ENCODE results near the gene MAP4K2. TPM values are rescaled to one million over a fixed set of nuclear protein-coding genes. Genes with fewer than 3 reads are reported as not detected.
A peak's percentile ranks its signal among the peaks of the same experiment; 100 is the strongest.

Gene MAP4K2
- total and polyA plus RNA-seq, 2 of the 13 experiments (the other 11 are each of a cell fraction or from before 2014, with no cell fraction given) = 8.3 to 17.6 TPM

DNA sequence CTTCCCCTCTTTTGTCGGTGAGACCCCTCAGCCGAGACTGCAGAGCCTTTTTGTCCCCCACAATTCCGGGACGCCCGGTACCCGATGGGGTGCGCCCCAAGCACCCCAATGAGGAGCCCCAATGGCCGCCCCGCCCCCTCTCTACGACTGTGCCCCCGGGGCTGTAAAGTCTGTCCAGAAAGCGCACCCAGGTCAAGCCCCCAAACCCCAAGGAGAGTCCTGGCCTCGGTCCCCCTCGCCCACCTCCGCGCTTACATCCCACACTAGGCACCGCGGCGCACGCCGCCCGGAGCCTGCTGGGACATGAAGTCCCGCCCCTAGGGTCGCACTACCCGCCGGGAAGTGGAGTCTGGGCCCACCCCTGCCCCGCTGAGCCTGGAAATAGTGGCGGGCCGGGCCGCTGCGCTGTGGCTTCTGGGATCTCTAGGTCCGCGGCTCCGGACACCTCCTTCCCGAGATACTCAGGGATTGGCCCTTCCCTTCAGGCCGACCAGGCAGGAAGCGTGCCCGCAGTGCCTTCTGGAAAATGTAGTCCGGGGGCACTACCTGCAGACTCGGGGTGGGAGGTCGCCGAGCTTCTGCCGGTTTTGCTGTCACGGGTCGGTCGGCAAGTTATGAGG is 7.4 kb upstream of the MAP4K2 start, which contains the start of gene MEN1 (continued):
- TF ChIP-seq, protein P1, sequence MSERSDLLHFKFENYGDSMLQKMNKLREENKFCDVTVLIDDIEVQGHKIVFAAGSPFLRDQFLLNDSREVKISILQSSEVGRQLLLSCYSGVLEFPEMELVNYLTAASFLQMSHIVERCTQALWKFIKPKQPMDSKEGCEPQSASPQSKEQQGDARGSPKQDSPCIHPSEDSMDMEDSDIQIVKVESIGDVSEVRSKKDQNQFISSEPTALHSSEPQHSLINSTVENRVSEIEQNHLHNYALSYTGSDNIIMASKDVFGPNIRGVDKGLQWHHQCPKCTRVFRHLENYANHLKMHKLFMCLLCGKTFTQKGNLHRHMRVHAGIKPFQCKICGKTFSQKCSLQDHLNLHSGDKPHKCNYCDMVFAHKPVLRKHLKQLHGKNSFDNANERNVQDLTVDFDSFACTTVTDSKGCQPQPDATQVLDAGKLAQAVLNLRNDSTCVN (CRISPR knock-in tag; IDR thresholded peaks at IDR 0.05; ENCODE audit: borderline replicate concordance) = peak; percentile 30; the same call in 1 of the 2 replicates
- TF ChIP-seq REXO4 (CRISPR knock-in tag; IDR thresholded peaks at IDR 0.05; ENCODE audit: borderline replicate concordance) = no peak
- TF ChIP-seq ZNF24 (IDR thresholded peaks at IDR 0.05) = no peak
- peak; percentile 50; the same call in 1 of the 2 replicates for TF ChIP-seq HDAC1 (CRISPR knock-in tag; IDR thresholded peaks at IDR 0.05)
- TF ChIP-seq JARID2 (CRISPR knock-in tag; IDR thresholded peaks at IDR 0.05; ENCODE audit: insufficient replicate concordance) = peak; percentile 34
- TF ChIP-seq SP4 (CRISPR knock-in tag; IDR thresholded peaks at IDR 0.05) = peak; percentile 77; the same call in 1 of the 2 replicates
- peak; percentile 19; the same call in 1 of the 2 replicates for TF ChIP-seq TBX3 (IDR thresholded peaks at IDR 0.05; ENCODE audit: borderline replicate concordance)
- TF ChIP-seq ZNF446 (CRISPR knock-in tag; IDR thresholded peaks at IDR 0.05) = 0 out of 2 replicates have a peak, but pooled peaks have one; percentile 37
- TF ChIP-seq, protein P2, sequence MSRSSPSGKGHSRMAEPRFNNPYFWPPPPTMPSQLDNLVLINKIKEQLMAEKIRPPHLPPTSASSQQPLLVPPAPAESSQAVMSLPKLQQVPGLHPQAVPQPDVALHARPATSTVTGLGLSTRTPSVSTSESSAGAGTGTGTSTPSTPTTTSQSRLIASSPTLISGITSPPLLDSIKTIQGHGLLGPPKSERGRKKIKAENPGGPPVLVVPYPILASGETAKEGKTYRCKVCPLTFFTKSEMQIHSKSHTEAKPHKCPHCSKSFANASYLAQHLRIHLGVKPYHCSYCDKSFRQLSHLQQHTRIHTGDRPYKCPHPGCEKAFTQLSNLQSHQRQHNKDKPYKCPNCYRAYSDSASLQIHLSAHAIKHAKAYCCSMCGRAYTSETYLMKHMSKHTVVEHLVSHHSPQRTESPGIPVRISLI (CRISPR knock-in tag; IDR thresholded peaks at IDR 0.05; ENCODE audit: borderline replicate concordance) = no peak; the same call in 1 of the 2 replicates
- TF ChIP-seq, protein P3, sequence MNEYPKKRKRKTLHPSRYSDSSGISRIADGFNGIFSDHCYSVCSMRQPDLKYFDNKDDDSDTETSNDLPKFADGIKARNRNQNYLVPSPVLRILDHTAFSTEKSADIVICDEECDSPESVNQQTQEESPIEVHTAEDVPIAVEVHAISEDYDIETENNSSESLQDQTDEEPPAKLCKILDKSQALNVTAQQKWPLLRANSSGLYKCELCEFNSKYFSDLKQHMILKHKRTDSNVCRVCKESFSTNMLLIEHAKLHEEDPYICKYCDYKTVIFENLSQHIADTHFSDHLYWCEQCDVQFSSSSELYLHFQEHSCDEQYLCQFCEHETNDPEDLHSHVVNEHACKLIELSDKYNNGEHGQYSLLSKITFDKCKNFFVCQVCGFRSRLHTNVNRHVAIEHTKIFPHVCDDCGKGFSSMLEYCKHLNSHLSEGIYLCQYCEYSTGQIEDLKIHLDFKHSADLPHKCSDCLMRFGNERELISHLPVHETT (CRISPR knock-in tag; conservative IDR thresholded peaks at IDR 0.05) = peak; percentile 82; the same call in 1 of the 2 replicates
- peak; percentile 75 for TF ChIP-seq HOXA3 (CRISPR knock-in tag; IDR thresholded peaks at IDR 0.05)
- TF ChIP-seq ZNF329 (CRISPR knock-in tag; IDR thresholded peaks at IDR 0.05; ENCODE audit: low read depth) = 0 out of 2 replicates have a peak, but pooled peaks have one; percentile 18
- TF ChIP-seq MEIS2 (CRISPR knock-in tag; IDR thresholded peaks at IDR 0.05) = peak; percentile 69; the same call in 1 of the 2 replicates
